HepG2 (cell line): ENCODE data around the gene SDHD. TPM values are rescaled to one million over a fixed set of nuclear protein-coding genes. Genes with fewer than 3 reads are reported as not detected.

Experiments used
- ATAC-seq: fragments of 200-7000 bp; cut with Tn5 transposase; 3 replicates; pipeline ENCODE4 v1.9.1; 2020; ENCODE audit warnings: mild to moderate bottlenecking, moderate library complexity
- BruUV-seq: library from RNA; stranded (reverse); fragments of 400-500 nt; replicated peaks from 2 replicates; lab custom pipeline; 2021; lab: Mats Ljungman, UMichigan
- CTCF ChIA-PET: fragments of 300-600 bp; formaldehyde crosslinking; extraction: SDS; loops from one replicate; lab custom pipeline; 2021; ENCODE audit warnings: low total read pairs, inconsistent platforms, low intra/inter-chr PET ratio; lab: Yijun Ruan, JAX
- POLR2A ChIA-PET: fragments of 350-600 bp; sonication (Branson Sonifier 250); formaldehyde crosslinking; loops from one replicate; lab custom pipeline; 2020; ENCODE audit warnings: antibody characterized with exemption, inconsistent platforms; lab: Yijun Ruan, JAX
- DNase-seq: peaks from one replicate; pipeline ENCODE4 v3.0.0-alpha.2; 2015; ENCODE audit warnings: low spot score
- FAIRE-seq: peaks from 3 replicates; lab custom pipeline; 2011; peaks lifted over from hg19 to GRCh38; lab: Jason Lieb, UNC
- H2AFZ ChIP-seq: one replicate; pipeline ENCODE4 v1.6.1; 2011; ENCODE audit warnings: low read length, inconsistent platforms
- H3K27ac ChIP-seq: fragments of 300-600 bp; 3 replicates; pipeline ENCODE4 v1.8.0; 2011; ENCODE audit warnings: mixed run types, mild to moderate bottlenecking, mixed read lengths, low read length, inconsistent platforms; ENCODE audit not compliant: insufficient read depth; ENCODE audit errors: extremely low read length
- H3K27me3 ChIP-seq, 2 experiments: fragments of 200-600 bp in 1 of 2; 2 replicates in 1 of 2; 3 replicates in 1 of 2; pipeline versions ENCODE4 v1.6.0 to v1.8.0; 2011; ENCODE audit warnings: low read length in 2 of 2, mild to moderate bottlenecking in 2 of 2, moderate library complexity in 2 of 2, inconsistent platforms in 1 of 2; ENCODE audit not compliant: insufficient read depth in 2 of 2, control insufficient read depth in 1 of 2
- H3K36me3 ChIP-seq, 2 experiments: fragments of 200-600 bp in 1 of 2; replicated peaks in 1 of 2; 2 replicates in 1 of 2; 3 replicates in 1 of 2; pipeline versions ENCODE4 v1.5.1 to v1.8.0; 2011; ENCODE audit warnings: low read length in 2 of 2, inconsistent platforms in 1 of 2; ENCODE audit not compliant: insufficient read depth in 2 of 2, control insufficient read depth in 1 of 2
- H3K4me1 ChIP-seq: 2 replicates; pipeline ENCODE4 v1.5.1; 2012; ENCODE audit warnings: low read length, inconsistent platforms; ENCODE audit not compliant: insufficient read depth
- H3K4me2 ChIP-seq: 2 replicates; pipeline ENCODE4 v1.6.0; 2011; ENCODE audit warnings: low read depth, low read length, inconsistent platforms
- H3K4me3 ChIP-seq, 3 experiments: fragments of 200-600 bp in 1 of 3; sonication (generic), shearing (Covaris generic) in 1 of 3; replicated peaks in 1 of 3; 2 replicates each; pipeline ENCODE4 v1.5.1; 2011 to 2016; ENCODE audit warnings: low read length in 3 of 3, inconsistent platforms in 2 of 3, low read depth in 2 of 3, mild to moderate bottlenecking in 2 of 3, control low read depth in 1 of 3, mixed read lengths in 1 of 3; ENCODE audit not compliant: insufficient read depth in 1 of 3
- H3K79me2 ChIP-seq: one replicate; pipeline ENCODE4 v1.6.1; 2011; ENCODE audit warnings: low read length, inconsistent platforms; ENCODE audit not compliant: insufficient read depth
- H3K9ac ChIP-seq: 2 replicates; pipeline ENCODE4 v1.6.0; 2011; ENCODE audit warnings: mild to moderate bottlenecking, low read depth, low read length, inconsistent platforms; ENCODE audit not compliant: insufficient read depth
- H3K9me3 ChIP-seq: 2 replicates; pipeline ENCODE4 v1.5.1; 2012; ENCODE audit warnings: mild to moderate bottlenecking, low read length
- H4K20me1 ChIP-seq: 2 replicates; pipeline ENCODE4 v1.6.0; 2011; ENCODE audit warnings: inconsistent platforms, mild to moderate bottlenecking, low read length, moderate library complexity; ENCODE audit not compliant: insufficient read depth
- ETS1 ChIP-seq: sonication (generic); formaldehyde crosslinking; IDR thresholded peaks from 2 replicates; pipeline ENCODE4 v1.4.0; 2020; ENCODE audit warnings: missing genetic modification reagents
- YEATS4 ChIP-seq: sonication (generic); formaldehyde crosslinking; IDR thresholded peaks from 2 replicates; pipeline ENCODE4 v1.4.0; 2020; ENCODE audit warnings: missing genetic modification reagents, borderline replicate concordance
- ZHX2 ChIP-seq, 2 experiments: sonication (generic) in 1 of 2; formaldehyde crosslinking in 1 of 2; IDR thresholded peaks; 2 replicates each; pipeline versions ENCODE4 v1.6.1 to v1.9.0; 2014 to 2022; ENCODE audit warnings: antibody characterized with exemption in 1 of 2, borderline replicate concordance in 1 of 2, inconsistent platforms in 1 of 2, low read depth in 1 of 2, missing genetic modification reagents in 1 of 2
- ZNF3 ChIP-seq: IDR thresholded peaks from 2 replicates; pipeline ENCODE4 v1.7.0; 2017; ENCODE audit warnings: inconsistent platforms
- ZNF30 ChIP-seq: sonication (generic); formaldehyde crosslinking; IDR thresholded peaks from 2 replicates; pipeline ENCODE4 v1.5.0; 2020; ENCODE audit warnings: mild to moderate bottlenecking, missing genetic modification reagents
- WGBS: methylation state at CpG from one replicate; pipeline ENCODE4 v1.1.6; 2017; ENCODE audit warnings: low lambda C conversion rate; 5-methylcytosine and 5-hydroxymethylcytosine counted together
- in situ Hi-C: cut with HindIII; loops from 2 replicates; pipeline ENCODE4 v1.10.0; 2017; ENCODE audit warnings: low pct_unique_long_range_greater_than_20kb; ENCODE audit not compliant: extremely low pct_ligation_motif_present
- intact Hi-C: fragments of 100-400 bp; cut with micrococcal nuclease; formaldehyde crosslinking; loops from one replicate; pipeline ENCODE4 v1.10.0; 2022; ENCODE audit not compliant: unreplicated experiment
- polyA plus RNA-seq, 8 experiments: library from polyadenylated mRNA; depleted of rRNA in 3 of 8; stranded (reverse) in 7 of 8; unstranded in 1 of 8; fragments of >200 nt; fragmentation: Illumina TruSeq in 4 of 8; extraction: Trizol in 4 of 8; gene quantifications; 2 replicates each; pipeline versions ENCODE4 v1.2.1 to v1.2.3, GENCODE V29; 2011 to 2016; ENCODE audit warnings: low read depth in 4 of 8, missing spikeins in 1 of 8, mixed read lengths in 1 of 8; ENCODE audit not compliant: insufficient read depth in 1 of 8
- total RNA-seq, 5 experiments: library from RNA; depleted of rRNA; stranded (reverse); fragments of >200 nt; fragmentation: Illumina TruSeq; extraction: Trizol; gene quantifications; 2 replicates each; pipeline ENCODE4 v1.2.3, GENCODE V29; 2016; ENCODE audit warnings: low read depth in 1 of 5

Gene SDHD
- total and polyA plus RNA-seq, 2 of the 13 experiments (the other 11 are each of a cell fraction or from before 2014, with no cell fraction given): 117 to 123 TPM

DNA sequence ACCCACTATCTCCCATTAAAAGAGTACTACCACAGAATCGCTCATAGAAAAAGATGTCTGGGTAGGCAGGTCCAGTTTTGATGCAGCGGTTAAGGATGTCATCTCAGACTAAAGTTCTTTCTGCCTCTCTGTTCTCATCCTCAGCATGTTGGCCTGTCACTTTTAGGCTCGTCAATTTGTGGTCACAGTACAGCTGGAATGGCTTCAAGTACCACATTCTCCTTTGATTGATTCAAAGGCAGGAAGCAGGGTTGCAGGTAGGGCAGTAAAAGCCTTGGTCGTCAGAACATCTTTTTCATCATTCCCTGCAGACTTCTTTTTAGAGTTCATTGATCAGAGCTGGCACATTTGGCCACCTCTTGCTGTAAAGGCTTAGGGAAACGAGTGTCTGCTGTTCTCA is 28.7 kb downstream of the SDHD start:
- Histone ChIP-seq H3K4me1 (peaks cover 5% of the 10 kb centered on the region; the same call in 1 of the 2 replicates), H3K4me3 (no peak overlapping the region), H4K20me1 (no peaks in the 10 kb centered on the region), H3K9ac (no peak overlapping the region), H3K4me2 (no peak overlapping the region), H2AFZ (no peak overlapping the region), H3K9me3 (no peaks in the 10 kb centered on the region), H3K27ac (no peak overlapping the region), H3K27me3 (no peaks in the 10 kb centered on the region), H3K36me3 (no peaks in the 10 kb centered on the region), H3K79me2 (no peaks in the 10 kb centered on the region)
- FAIRE-seq: no peak
- no peak for DNase-seq
- TF ChIP-seq YEATS4 (CRISPR knock-in tag) (no peak), ZHX2 (IDR thresholded peaks at IDR 0.05; ENCODE audit: low read depth) (no peak), ZHX2 (CRISPR knock-in tag; IDR thresholded peaks at IDR 0.05; ENCODE audit: borderline replicate concordance) (no peak), ZNF3 (no peak), ETS1 (no peak), ZNF30 (CRISPR knock-in tag) (no peak)
- in situ Hi-C loops (loop anchor here (10.0 kb wide), 1 partner anchor 169 kb away; no protein-coding TSS in a partner anchor), intact Hi-C loops (no loop called here)
- 68% methylated on average over 5 of the region's 5 CpGs for WGBS
- ChIA-PET CTCF (no interaction called here), POLR2A (no interaction called here)
- BruUV-seq: no TSS peak
- ATAC-seq: no peak
